DOHH2 (cell line): ENCODE data around the gene CREB5.

Experiments used
- H3F3A ChIP-seq: fragments of 200-600 bp; sonication (generic), shearing (Covaris generic); 2 replicates; pipeline ENCODE4 v1.6.0; 2016; ENCODE audit warnings: antibody characterized with exemption, mild to moderate bottlenecking; ENCODE audit not compliant: control insufficient read depth, insufficient read depth
- H3K27ac ChIP-seq: fragments of 200-600 bp; sonication (generic); 2 replicates; pipeline ENCODE4 v1.5.1; 2014; ENCODE audit warnings: low read depth, mild to moderate bottlenecking, low read length, moderate library complexity
- H3K27me3 ChIP-seq: fragments of 200-600 bp; sonication (generic); 2 replicates; pipeline ENCODE4 v1.6.1; 2014; ENCODE audit warnings: mild to moderate bottlenecking, low read length, mixed read lengths; ENCODE audit not compliant: control insufficient read depth
- H3K36me3 ChIP-seq: fragments of 200-600 bp; sonication (generic); 2 replicates; pipeline ENCODE4 v1.6.1; 2014; ENCODE audit warnings: mild to moderate bottlenecking, low read length, moderate library complexity, mixed read lengths; ENCODE audit not compliant: control insufficient read depth
- H3K4me1 ChIP-seq: fragments of 200-600 bp; sonication (generic); 2 replicates; pipeline ENCODE4 v1.6.1; 2014; ENCODE audit warnings: mild to moderate bottlenecking, low read length, mixed read lengths; ENCODE audit not compliant: control insufficient read depth
- H3K4me2 ChIP-seq: fragments of 200-600 bp; sonication (generic); 2 replicates; pipeline ENCODE4 v1.6.0; 2014; ENCODE audit warnings: mild to moderate bottlenecking, low read length, moderate library complexity
- H3K4me3 ChIP-seq: fragments of 200-600 bp; sonication (generic); 2 replicates; pipeline ENCODE4 v1.5.1; 2014; ENCODE audit warnings: mild to moderate bottlenecking, low read length, mixed read lengths
- H3K79me2 ChIP-seq: fragments of 200-600 bp; sonication (generic); 2 replicates; pipeline ENCODE4 v1.6.1; 2014; ENCODE audit warnings: mild to moderate bottlenecking, low read length, mixed read lengths; ENCODE audit not compliant: control insufficient read depth
- H3K9me2 ChIP-seq: fragments of 200-600 bp; sonication (generic); replicated peaks from 2 replicates; pipeline ENCODE4 v1.6.1; 2014; ENCODE audit warnings: mild to moderate bottlenecking, low read length, mixed read lengths; ENCODE audit not compliant: control insufficient read depth
- H3K9me3 ChIP-seq: fragments of 200-600 bp; sonication (generic); 2 replicates; pipeline ENCODE4 v1.6.1; 2014; ENCODE audit warnings: antibody characterized with exemption, low read length, mixed read lengths; ENCODE audit not compliant: control insufficient read depth, insufficient read depth
- H4K20me1 ChIP-seq: fragments of 200-600 bp; sonication (generic); 2 replicates; pipeline ENCODE4 v1.6.0; 2014; ENCODE audit warnings: low read depth, mild to moderate bottlenecking, antibody characterized with exemption, low read length, moderate library complexity; ENCODE audit not compliant: control insufficient read depth, insufficient read depth
- CTCF ChIP-seq: fragments of 200-600 bp; sonication (generic); IDR thresholded peaks from one replicate; pipeline ENCODE4 v1.5.1; 2014; ENCODE audit warnings: antibody characterized with exemption, mild to moderate bottlenecking, low read depth, low read length; ENCODE audit not compliant: poor library complexity, severe bottlenecking
- EZH2phosphoT487 ChIP-seq: fragments of 200-600 bp; sonication (generic); IDR thresholded peaks from 2 replicates; pipeline ENCODE4 v1.6.1; 2017; ENCODE audit warnings: borderline replicate concordance, mild to moderate bottlenecking, antibody characterized with exemption, low read length, moderate library complexity, mixed read lengths

Gene CREB5

GRCh38 chr7:28544453-28545117 lies 132.3 kb downstream of the CREB5 start:
- no peak for TF ChIP-seq CTCF
- TF ChIP-seq EZH2phosphoT487, result no peak
- H3K4me1 ChIP-seq, result no peaks in the 10 kb centered on the region
- H3K4me3 ChIP-seq, result no peak overlapping the region
- no peak overlapping the region for H3K27ac ChIP-seq
- H3K9me3 ChIP-seq, result peaks cover 19% of the 10 kb centered on the region
- no peaks in the 10 kb centered on the region for H3F3A ChIP-seq
- H3K79me2 ChIP-seq, result no peaks in the 10 kb centered on the region
- no peaks in the 10 kb centered on the region for H4K20me1 ChIP-seq
- no peak overlapping the region for H3K4me2 ChIP-seq
- no peaks in the 10 kb centered on the region for H3K36me3 ChIP-seq
- H3K27me3 ChIP-seq, result no peaks in the 10 kb centered on the region
- H3K9me2 ChIP-seq, result no peaks in the 10 kb centered on the region

GRCh38 chr7:28546067-28546466 lies 133.7 kb downstream of the CREB5 start:
- TF ChIP-seq EZH2phosphoT487 (no peak), CTCF (no peak)
- no peaks in the 10 kb centered on the region for H3K4me1 ChIP-seq
- no peak overlapping the region for H3K4me3 ChIP-seq
- no peak overlapping the region for H3K4me2 ChIP-seq
- H3K27me3 ChIP-seq, result peaks cover 4% of the 10 kb centered on the region; the same call in 1 of the 2 replicates
- H3K27ac ChIP-seq, result no peak overlapping the region
- no peaks in the 10 kb centered on the region for H3K36me3 ChIP-seq
- H3K9me3 ChIP-seq, result peaks cover 19% of the 10 kb centered on the region
- H3K9me2 ChIP-seq, result no peaks in the 10 kb centered on the region
- H3F3A ChIP-seq, result no peaks in the 10 kb centered on the region
- no peaks in the 10 kb centered on the region for H3K79me2 ChIP-seq
- H4K20me1 ChIP-seq, result no peaks in the 10 kb centered on the region

- Histone ChIP-seq H3K4me1 (no peaks in the 10 kb centered on the region), H3K9me3 (peaks cover 19% of the 10 kb centered on the region), H4K20me1 (no peaks in the 10 kb centered on the region), H3K27me3 (peaks cover 4% of the 10 kb centered on the region; the same call in 1 of the 2 replicates), H3K27ac (no peak overlapping the region), H3K4me3 (no peak overlapping the region), H3K79me2 (no peaks in the 10 kb centered on the region), H3K36me3 (no peaks in the 10 kb centered on the region), H3F3A (no peaks in the 10 kb centered on the region), H3K4me2 (no peak overlapping the region), H3K9me2 (no peaks in the 10 kb centered on the region)
- TF ChIP-seq CTCF (no peak), EZH2phosphoT487 (no peak)
These were observed 134.8 kb downstream of the CREB5 start for GRCh38 chr7:28547115-28547514.
